Measurements from ENCODE around the gene LRRFIP1.
"Not testable (repeated sequence)": the region's sequence is repeated elsewhere in the genome, so short reads cannot be mapped to it uniquely, and the experiment has no call there.

LRRFIP1 gene

GRCh38 chr2:237604960-237605359 lies 22.4 kb upstream of the LRRFIP1 start:
- no peak for DNase-seq (ENCODE audit: extremely low read depth, insufficient read length)
- no peak overlapping the region for H3K4me3 ChIP-seq (replicated peaks; ENCODE audit: low read depth, low read length)
- H3K27me3 ChIP-seq (replicated peaks; ENCODE audit: control insufficient read depth, insufficient read depth, low read length): no peaks in the 10 kb centered on the region
- TF ChIP-seq, protein P1, sequence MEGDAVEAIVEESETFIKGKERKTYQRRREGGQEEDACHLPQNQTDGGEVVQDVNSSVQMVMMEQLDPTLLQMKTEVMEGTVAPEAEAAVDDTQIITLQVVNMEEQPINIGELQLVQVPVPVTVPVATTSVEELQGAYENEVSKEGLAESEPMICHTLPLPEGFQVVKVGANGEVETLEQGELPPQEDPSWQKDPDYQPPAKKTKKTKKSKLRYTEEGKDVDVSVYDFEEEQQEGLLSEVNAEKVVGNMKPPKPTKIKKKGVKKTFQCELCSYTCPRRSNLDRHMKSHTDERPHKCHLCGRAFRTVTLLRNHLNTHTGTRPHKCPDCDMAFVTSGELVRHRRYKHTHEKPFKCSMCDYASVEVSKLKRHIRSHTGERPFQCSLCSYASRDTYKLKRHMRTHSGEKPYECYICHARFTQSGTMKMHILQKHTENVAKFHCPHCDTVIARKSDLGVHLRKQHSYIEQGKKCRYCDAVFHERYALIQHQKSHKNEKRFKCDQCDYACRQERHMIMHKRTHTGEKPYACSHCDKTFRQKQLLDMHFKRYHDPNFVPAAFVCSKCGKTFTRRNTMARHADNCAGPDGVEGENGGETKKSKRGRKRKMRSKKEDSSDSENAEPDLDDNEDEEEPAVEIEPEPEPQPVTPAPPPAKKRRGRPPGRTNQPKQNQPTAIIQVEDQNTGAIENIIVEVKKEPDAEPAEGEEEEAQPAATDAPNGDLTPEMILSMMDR (IDR thresholded peaks at IDR 0.05; ENCODE audit: insufficient read depth, low read length, poor library complexity, severe bottlenecking): no peak
- no peaks in the 10 kb centered on the region for H3K36me3 ChIP-seq (ENCODE audit: control insufficient read depth, insufficient read depth, low read length)

DNA sequence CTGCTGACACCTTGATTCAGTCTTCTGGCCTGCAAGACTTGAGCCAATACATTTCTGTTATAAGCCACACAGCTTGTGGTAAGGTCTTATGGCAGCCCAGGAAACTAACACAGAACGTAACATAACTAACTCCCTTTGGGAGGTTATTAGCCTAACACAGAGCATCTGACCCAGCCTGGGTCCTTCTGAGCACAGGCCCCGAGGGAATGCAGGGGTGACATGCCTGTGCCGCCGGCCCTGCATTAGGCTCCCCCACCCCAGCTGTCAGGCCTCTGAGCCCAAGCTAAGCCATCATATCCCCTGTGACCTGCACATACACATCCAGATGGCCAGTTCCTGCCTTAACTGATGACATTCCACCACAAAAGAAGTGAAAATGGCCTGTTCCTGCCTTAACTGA lies 20.9 kb upstream of the LRRFIP1 start:
- not testable (repeated sequence) for H3K4me3 ChIP-seq (replicated peaks; ENCODE audit: low read depth, low read length); H3K27me3 ChIP-seq (replicated peaks; ENCODE audit: control insufficient read depth, insufficient read depth, low read length); DNase-seq (ENCODE audit: extremely low read depth, insufficient read length); H3K36me3 ChIP-seq (ENCODE audit: control insufficient read depth, insufficient read depth, low read length)

- DNase-seq (ENCODE audit: extremely low read depth, insufficient read length): no peak
- Histone ChIP-seq H3K36me3 (ENCODE audit: control insufficient read depth, insufficient read depth, low read length) (no peaks in the 10 kb centered on the region), H3K4me3 (replicated peaks; ENCODE audit: low read depth, low read length) (no peak overlapping the region), H3K27me3 (replicated peaks; ENCODE audit: control insufficient read depth, insufficient read depth, low read length) (no peaks in the 10 kb centered on the region; the same call in 1 of the 2 replicates)
- TF ChIP-seq, protein P1 (IDR thresholded peaks at IDR 0.05; ENCODE audit: insufficient read depth, low read length, poor library complexity, severe bottlenecking): no peak
Observed at GRCh38 chr2:237612527-237613357, 14.6 kb upstream of the LRRFIP1 start.

DNA sequence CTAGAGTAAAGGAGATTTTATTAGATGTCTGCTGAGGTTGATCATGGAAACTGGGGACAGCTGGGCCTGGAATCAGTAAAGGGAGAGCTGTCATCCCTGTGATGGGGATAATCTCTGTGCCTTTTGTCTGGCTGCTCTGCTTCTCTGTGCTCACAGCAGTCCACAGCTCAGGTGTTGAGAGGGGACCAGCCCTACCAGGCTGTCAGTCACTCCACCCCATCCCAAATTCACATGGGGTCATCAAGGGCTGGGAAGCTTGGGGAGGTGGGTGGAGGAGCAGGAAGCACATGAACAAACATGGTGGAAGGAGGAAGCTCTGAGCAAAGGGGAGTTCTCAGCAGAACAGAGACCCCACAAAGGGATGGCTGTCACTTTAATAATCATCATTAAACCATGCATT lies 13.7 kb upstream of the LRRFIP1 start:
- H3K4me3 ChIP-seq (replicated peaks; ENCODE audit: low read depth, low read length): no peak overlapping the region
- TF ChIP-seq, protein P1 (IDR thresholded peaks at IDR 0.05; ENCODE audit: insufficient read depth, low read length, poor library complexity, severe bottlenecking): no peak
- no peak for DNase-seq (ENCODE audit: extremely low read depth, insufficient read length)
- H3K27me3 ChIP-seq (replicated peaks; ENCODE audit: control insufficient read depth, insufficient read depth, low read length): no peaks in the 10 kb centered on the region; the same call in 1 of the 2 replicates
- H3K36me3 ChIP-seq (ENCODE audit: control insufficient read depth, insufficient read depth, low read length): no peaks in the 10 kb centered on the region

DNA sequence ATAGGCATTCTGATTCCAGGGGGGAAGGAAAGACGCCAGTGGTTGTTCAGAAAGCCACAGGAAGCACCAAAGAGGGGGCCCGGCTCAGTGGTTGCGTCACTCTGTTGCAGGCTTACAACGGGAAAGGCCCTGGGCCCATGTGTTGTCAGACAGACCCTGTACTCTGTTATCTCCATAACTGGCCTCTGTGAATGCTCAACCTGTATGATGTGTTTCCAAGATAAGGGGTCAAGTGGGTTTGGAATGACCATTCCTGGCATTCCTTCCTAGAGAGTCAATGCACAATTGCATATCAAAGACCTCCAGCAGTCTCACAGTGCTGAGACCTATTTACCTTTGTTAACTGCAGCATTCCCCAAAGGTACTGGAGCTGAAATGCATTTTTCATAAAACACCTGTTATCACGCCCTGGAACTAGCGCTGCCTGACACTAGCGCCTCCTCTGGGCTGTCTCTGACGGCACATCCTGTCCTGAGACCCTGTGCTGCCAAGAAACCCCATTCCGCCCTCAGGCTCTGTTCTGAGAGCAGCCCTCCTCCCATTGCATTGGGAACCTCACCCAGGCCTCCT lies 13.2 kb upstream of the LRRFIP1 start:
- Histone ChIP-seq H3K27me3 (replicated peaks; ENCODE audit: control insufficient read depth, insufficient read depth, low read length) (no peaks in the 10 kb centered on the region; the same call in 1 of the 2 replicates), H3K4me3 (replicated peaks; ENCODE audit: low read depth, low read length) (no peak overlapping the region), H3K36me3 (ENCODE audit: control insufficient read depth, insufficient read depth, low read length) (no peaks in the 10 kb centered on the region)
- DNase-seq (ENCODE audit: extremely low read depth, insufficient read length): no peak
- TF ChIP-seq, protein P1 (IDR thresholded peaks at IDR 0.05; ENCODE audit: insufficient read depth, low read length, poor library complexity, severe bottlenecking): peak; percentile 16

GRCh38 chr2:237615631-237616249 lies 11.6 kb upstream of the LRRFIP1 start:
- Histone ChIP-seq H3K36me3 (ENCODE audit: control insufficient read depth, insufficient read depth, low read length) (no peaks in the 10 kb centered on the region), H3K4me3 (replicated peaks; ENCODE audit: low read depth, low read length) (no peak overlapping the region), H3K27me3 (replicated peaks; ENCODE audit: control insufficient read depth, insufficient read depth, low read length) (no peaks in the 10 kb centered on the region; the same call in 1 of the 2 replicates)
- TF ChIP-seq, protein P1 (IDR thresholded peaks at IDR 0.05; ENCODE audit: insufficient read depth, low read length, poor library complexity, severe bottlenecking): no peak
- DNase-seq (ENCODE audit: extremely low read depth, insufficient read length): no peak
